ENCODE data around the gene TASP1.

The TASP1 gene

GRCh38 chr20:13341737-13342393, 296.9 kb downstream of the TASP1 start:
- no peak overlapping the region for H3K4me3 ChIP-seq (ENCODE audit: low read depth, low read length)
- TF ChIP-seq CTCF (IDR thresholded peaks at IDR 0.05; ENCODE audit: borderline replicate concordance, insufficient read depth, low read depth, low read length), result no peak

DNA sequence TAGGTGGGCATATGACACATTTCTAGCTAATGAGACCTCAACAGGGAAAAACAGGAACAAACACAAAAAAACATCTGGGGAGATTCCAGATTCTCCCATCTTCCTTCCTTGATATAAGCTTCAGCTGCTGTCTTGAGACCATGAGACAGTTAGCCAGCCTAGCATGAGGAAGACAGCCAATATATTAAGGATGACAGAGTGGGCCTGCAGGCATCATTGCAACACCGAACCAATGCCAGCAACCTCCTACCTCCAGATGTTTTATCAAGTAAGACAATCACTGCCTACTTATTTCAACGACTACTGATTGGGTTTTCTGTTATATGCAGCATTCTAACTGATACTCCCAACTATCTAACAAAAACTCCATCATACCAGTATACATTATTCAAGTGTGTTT, 298.6 kb downstream of the TASP1 start:
- H3K4me3 ChIP-seq (ENCODE audit: low read depth, low read length), result no peak overlapping the region
- TF ChIP-seq CTCF (IDR thresholded peaks at IDR 0.05; ENCODE audit: borderline replicate concordance, insufficient read depth, low read depth, low read length), result no peak
